Vagina (tissue), 2 donors: ENCODE data around the gene PSAPL1. TPM values are rescaled to one million over a fixed set of nuclear protein-coding genes. Genes with fewer than 3 reads are reported as not detected.

Experiments used
- DNase-seq, 2 donors: peaks; one replicate each; pipeline ENCODE4 v3.0.0-alpha.2; 2017; ENCODE audit errors: extremely low spot score in 2 of 2
- H3K27ac ChIP-seq: fragments of 200-600 bp; sonication (generic); one replicate; pipeline ENCODE4 v1.5.1; 2019
- H3K27me3 ChIP-seq: fragments of 200-600 bp; sonication (generic); one replicate; pipeline ENCODE4 v1.5.1; 2019
- H3K36me3 ChIP-seq, 2 donors: fragments of 200-600 bp; sonication (generic); one replicate each; pipeline ENCODE4 v1.5.1; 2017 to 2019
- H3K4me1 ChIP-seq: fragments of 200-600 bp; sonication (generic); one replicate; pipeline ENCODE4 v1.5.1; 2019
- H3K4me3 ChIP-seq, 2 donors: fragments of 200-600 bp; sonication (generic); 1 replicate in 1 of 2; 2 replicates in 1 of 2; pipeline ENCODE4 v1.5.1; 2016 to 2019
- H3K9me3 ChIP-seq: fragments of 200-600 bp; sonication (generic); one replicate; pipeline ENCODE4 v1.5.1; 2019
- POLR2A ChIP-seq, 2 donors: fragments of 450-650 bp; IDR thresholded peaks; one replicate each; pipeline ENCODE4 v1.6.1; 2017; ENCODE audit warnings: antibody characterized with exemption in 2 of 2, mild to moderate bottlenecking in 2 of 2, moderate library complexity in 2 of 2
- POLR2AphosphoS5 ChIP-seq, 2 donors: sonication (generic); formaldehyde crosslinking; IDR thresholded peaks; one replicate each; pipeline ENCODE4 v1.9.0; 2017; ENCODE audit warnings: antibody characterized with exemption in 2 of 2, mild to moderate bottlenecking in 2 of 2, low read depth in 1 of 2; ENCODE audit not compliant: insufficient read depth in 1 of 2
- intact Hi-C: fragments of 100-400 bp; cut with DNase I; formaldehyde crosslinking; loops from one replicate; pipeline ENCODE4 v1.15.1; 2023
- total RNA-seq: library from RNA; depleted of rRNA; stranded (reverse); fragments of >200 nt; gene quantifications from one replicate; pipeline ENCODE4 v1.2.3, GENCODE V29; 2016
- TF ChIP-seq, protein P1 (sequence below), 3 experiments: fragments of 450-650 bp in 2 of 3; fragments of 200-600 bp in 1 of 3; sonication (generic) in 1 of 3; IDR thresholded peaks; one replicate each; pipeline ENCODE4 v1.5.1; 2017 to 2019; ENCODE audit warnings: antibody characterized with exemption in 3 of 3, mild to moderate bottlenecking in 2 of 3, moderate library complexity in 2 of 3

PSAPL1 gene
- total RNA-seq, 1 donor from 2014 or later = not detected

DNA sequence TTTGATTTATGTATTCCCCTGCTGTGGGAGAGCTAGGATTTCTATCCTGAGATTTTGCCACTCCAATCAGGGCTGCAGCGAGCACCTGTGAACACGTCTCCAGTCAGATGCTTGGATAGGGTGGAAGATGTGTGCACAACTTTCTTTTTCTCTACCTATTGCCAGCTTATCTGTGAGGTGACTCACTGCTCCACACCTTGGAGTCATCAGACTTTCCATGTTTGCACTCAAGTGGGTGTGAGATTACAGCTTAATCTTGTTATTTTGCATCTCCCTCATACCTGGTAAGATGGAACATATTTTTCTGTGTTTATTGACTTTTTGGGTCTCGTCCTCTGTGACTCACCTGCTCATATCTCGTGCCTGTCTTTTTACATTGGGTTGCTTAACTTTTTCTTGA, 32.2 kb downstream of the PSAPL1 start:
- Histone ChIP-seq H3K27ac (no peak overlapping the region), H3K27me3 (no peaks in the 10 kb centered on the region), H3K4me3 (no peak overlapping the region), H3K9me3 (no peaks in the 10 kb centered on the region), H3K4me1 (no peaks in the 10 kb centered on the region), H3K36me3 (no peaks in the 10 kb centered on the region)
- no peak for DNase-seq
- TF ChIP-seq POLR2A (IDR thresholded peaks at IDR 0.05) (no peak), POLR2AphosphoS5 (IDR thresholded peaks at IDR 0.05; ENCODE audit: insufficient read depth in 1 of 2, low read depth in 1 of 2) (no peak)
- TF ChIP-seq, protein P1, sequence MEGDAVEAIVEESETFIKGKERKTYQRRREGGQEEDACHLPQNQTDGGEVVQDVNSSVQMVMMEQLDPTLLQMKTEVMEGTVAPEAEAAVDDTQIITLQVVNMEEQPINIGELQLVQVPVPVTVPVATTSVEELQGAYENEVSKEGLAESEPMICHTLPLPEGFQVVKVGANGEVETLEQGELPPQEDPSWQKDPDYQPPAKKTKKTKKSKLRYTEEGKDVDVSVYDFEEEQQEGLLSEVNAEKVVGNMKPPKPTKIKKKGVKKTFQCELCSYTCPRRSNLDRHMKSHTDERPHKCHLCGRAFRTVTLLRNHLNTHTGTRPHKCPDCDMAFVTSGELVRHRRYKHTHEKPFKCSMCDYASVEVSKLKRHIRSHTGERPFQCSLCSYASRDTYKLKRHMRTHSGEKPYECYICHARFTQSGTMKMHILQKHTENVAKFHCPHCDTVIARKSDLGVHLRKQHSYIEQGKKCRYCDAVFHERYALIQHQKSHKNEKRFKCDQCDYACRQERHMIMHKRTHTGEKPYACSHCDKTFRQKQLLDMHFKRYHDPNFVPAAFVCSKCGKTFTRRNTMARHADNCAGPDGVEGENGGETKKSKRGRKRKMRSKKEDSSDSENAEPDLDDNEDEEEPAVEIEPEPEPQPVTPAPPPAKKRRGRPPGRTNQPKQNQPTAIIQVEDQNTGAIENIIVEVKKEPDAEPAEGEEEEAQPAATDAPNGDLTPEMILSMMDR (IDR thresholded peaks at IDR 0.05) = no peak
- intact Hi-C loops = no loop called here

DNA sequence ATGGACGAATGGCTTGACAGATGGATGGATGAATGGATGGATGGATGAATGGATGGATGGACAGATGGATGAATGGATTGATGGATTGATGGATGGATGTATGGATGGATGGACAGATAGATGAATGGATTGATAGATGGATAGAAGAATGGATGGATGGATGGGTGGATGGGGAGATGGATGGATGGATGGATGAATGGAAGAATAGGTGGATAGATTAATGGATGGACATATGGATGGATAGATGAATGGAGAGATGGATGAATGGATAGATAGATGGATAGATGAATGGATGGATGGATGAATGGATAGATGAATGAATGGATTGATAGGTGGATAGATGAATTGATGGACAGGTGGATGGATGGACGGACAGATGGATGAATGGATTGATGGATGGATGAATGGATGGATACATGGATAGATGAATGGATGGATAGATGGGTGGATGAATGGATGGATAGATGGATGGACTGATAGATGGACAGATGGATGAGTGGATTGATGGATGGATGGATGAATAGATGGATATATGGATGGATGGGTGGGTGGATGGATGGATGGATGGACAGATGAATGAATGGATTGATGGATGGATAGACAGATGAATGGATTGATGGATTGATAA, 33.9 kb downstream of the PSAPL1 start:
- intact Hi-C loops = no loop called here
- TF ChIP-seq POLR2AphosphoS5 (IDR thresholded peaks at IDR 0.05; ENCODE audit: insufficient read depth in 1 of 2, low read depth in 1 of 2) (no peak), POLR2A (IDR thresholded peaks at IDR 0.05) (no peak)
- TF ChIP-seq, protein P1 (IDR thresholded peaks at IDR 0.05) = no peak
- no peaks in the 10 kb centered on the region for H3K9me3 ChIP-seq
- no peak overlapping the region for H3K27ac ChIP-seq
- no peak for DNase-seq
- H3K27me3 ChIP-seq = no peaks in the 10 kb centered on the region
- no peaks in the 10 kb centered on the region for H3K36me3 ChIP-seq
- H3K4me3 ChIP-seq = no peak overlapping the region
- no peaks in the 10 kb centered on the region for H3K4me1 ChIP-seq

DNA sequence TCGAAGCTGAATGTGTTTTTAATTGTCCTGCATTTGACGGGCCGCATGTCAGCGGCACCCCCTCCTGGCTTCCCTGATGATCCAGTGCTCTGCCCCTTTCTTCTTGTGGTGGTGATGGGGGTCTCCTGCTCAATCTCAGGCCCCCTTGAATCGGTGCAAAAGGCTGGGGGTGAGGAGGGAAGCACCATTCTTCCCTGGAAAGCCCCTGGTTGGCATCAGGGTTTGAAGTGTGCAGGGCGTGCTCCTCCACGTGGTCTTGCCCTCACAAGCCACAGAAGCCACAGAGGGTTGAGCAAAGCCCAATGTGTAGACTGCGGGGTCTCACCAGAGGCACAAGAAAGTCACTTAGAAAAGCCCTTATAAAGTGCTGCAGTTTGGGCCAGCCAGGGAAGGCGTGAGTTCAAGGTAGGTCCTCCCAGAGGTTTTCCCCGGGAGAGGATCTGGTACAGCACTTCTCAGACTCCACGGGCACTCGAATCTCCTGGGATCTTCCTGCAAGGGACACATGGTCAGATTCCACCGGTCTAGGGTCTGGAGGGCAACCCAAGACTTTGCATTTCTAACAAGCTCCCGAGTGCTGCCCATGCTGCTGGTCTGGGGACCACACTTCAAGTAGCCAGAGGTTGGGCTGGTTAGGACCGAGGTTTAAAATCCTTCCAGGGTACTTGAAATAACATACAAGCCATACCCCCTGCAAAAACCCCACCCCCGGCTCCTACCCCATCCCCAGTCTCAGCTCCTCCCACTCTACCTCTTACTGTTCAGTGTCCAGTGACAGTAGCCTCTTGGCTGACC, 35.1 kb downstream of the PSAPL1 start:
- H3K4me3 ChIP-seq = no peak overlapping the region
- no peaks in the 10 kb centered on the region for H3K4me1 ChIP-seq
- intact Hi-C loops = no loop called here
- peak in 1 of 2 donors; percentile 56 for DNase-seq
- no peaks in the 10 kb centered on the region for H3K27me3 ChIP-seq
- no peaks in the 10 kb centered on the region for H3K9me3 ChIP-seq
- TF ChIP-seq, protein P1 (IDR thresholded peaks at IDR 0.05) = no peak
- TF ChIP-seq POLR2A (IDR thresholded peaks at IDR 0.05) (no peak), POLR2AphosphoS5 (IDR thresholded peaks at IDR 0.05; ENCODE audit: insufficient read depth in 1 of 2, low read depth in 1 of 2) (no peak)
- H3K36me3 ChIP-seq = no peaks in the 10 kb centered on the region
- no peak overlapping the region for H3K27ac ChIP-seq

DNA sequence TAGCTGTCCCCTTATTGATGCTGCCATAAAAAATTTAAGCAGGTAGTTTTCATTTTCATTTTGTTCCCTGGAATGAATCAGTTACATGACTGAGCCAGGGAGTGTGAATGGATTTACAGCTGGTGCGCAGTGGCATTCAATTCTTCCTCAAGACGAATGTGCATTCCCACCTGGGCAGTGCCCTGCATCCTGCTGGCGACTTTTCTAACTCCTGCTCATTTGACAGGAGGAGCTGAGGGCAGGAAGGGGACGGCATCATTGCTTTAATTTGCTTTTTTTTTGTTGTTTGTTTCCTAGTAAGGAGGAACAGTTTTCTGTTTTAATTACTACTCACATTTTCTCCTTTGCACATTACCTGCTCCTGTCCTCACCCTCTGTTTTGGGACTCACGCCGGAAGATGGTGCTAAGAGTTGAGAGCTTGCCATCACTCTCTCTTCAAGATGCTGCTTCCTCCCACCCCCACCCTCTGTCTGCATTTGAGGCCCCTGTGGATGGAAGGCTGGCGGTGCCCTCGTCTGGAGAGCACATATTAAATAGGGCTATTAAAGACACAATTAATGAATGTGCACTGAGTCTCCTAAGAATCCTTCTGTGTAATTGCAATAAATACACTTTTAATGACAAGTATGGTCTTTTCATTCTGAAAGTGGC, 35.8 kb downstream of the PSAPL1 start:
- Histone ChIP-seq H3K27ac (no peak overlapping the region), H3K4me1 (no peaks in the 10 kb centered on the region), H3K4me3 (no peak overlapping the region), H3K27me3 (no peaks in the 10 kb centered on the region), H3K36me3 (no peaks in the 10 kb centered on the region), H3K9me3 (no peaks in the 10 kb centered on the region)
- DNase-seq = peak in 1 of 2 donors; percentile 49
- TF ChIP-seq, protein P1 (IDR thresholded peaks at IDR 0.05) = no peak
- TF ChIP-seq POLR2A (IDR thresholded peaks at IDR 0.05) (no peak), POLR2AphosphoS5 (IDR thresholded peaks at IDR 0.05; ENCODE audit: insufficient read depth in 1 of 2, low read depth in 1 of 2) (no peak)
- intact Hi-C loops = no loop called here
